HepG2 (cell line): ENCODE results near the gene S1PR2. TPM values are rescaled to one million over a fixed set of nuclear protein-coding genes. Genes with fewer than 3 reads are reported as not detected.

Experiments
- CCAR2 ChIP-seq: fragments of 200-400 bp; formaldehyde crosslinking; optimal IDR thresholded peaks from 2 replicates; pipeline ENCODE3; 2018; ENCODE audit warnings: low read depth, mild to moderate bottlenecking, low read length, moderate library complexity
- KAT7 ChIP-seq: IDR thresholded peaks from 2 replicates; pipeline ENCODE4 v1.6.1; 2018; ENCODE audit warnings: borderline replicate concordance, missing compliant biosample characterization
- MYPOP ChIP-seq: sonication (generic); formaldehyde crosslinking; IDR thresholded peaks from 2 replicates; pipeline ENCODE4 v1.8.1; 2023; ENCODE audit warnings: mild to moderate bottlenecking, moderate library complexity, missing genetic modification reagents
- NONO ChIP-seq, 2 experiments: fragments of 450-650 bp in 1 of 2; sonication (generic) in 1 of 2; formaldehyde crosslinking in 1 of 2; IDR thresholded peaks in 1 of 2; conservative IDR thresholded peaks in 1 of 2; 2 replicates each; pipeline versions ENCODE4 v1.6.1 to v1.8.0; 2017 to 2022; ENCODE audit warnings: mild to moderate bottlenecking in 1 of 2, missing genetic modification reagents in 1 of 2, moderate library complexity in 1 of 2
- SALL2 ChIP-seq: sonication (generic); formaldehyde crosslinking; IDR thresholded peaks from 2 replicates; pipeline ENCODE4 v1.8.1; 2023; ENCODE audit warnings: mild to moderate bottlenecking, missing genetic modification reagents, inconsistent platforms
- ZNF12 ChIP-seq: sonication (generic); formaldehyde crosslinking; IDR thresholded peaks from 2 replicates; pipeline ENCODE4 v1.5.0; 2020; ENCODE audit warnings: missing genetic modification reagents
- ZNF205 ChIP-seq: IDR thresholded peaks from 2 replicates; pipeline ENCODE4 v1.6.1; 2018; ENCODE audit warnings: missing biosample characterization, missing genetic modification reagents
- ZNF251 ChIP-seq: sonication (generic); formaldehyde crosslinking; IDR thresholded peaks from 2 replicates; pipeline ENCODE4 v1.9.0; 2021; ENCODE audit warnings: mild to moderate bottlenecking, missing genetic modification reagents
- ZNF414 ChIP-seq: sonication (generic); formaldehyde crosslinking; IDR thresholded peaks from 2 replicates; pipeline ENCODE4 v1.5.0; 2020; ENCODE audit warnings: missing genetic modification reagents
- polyA plus RNA-seq, 8 experiments: library from polyadenylated mRNA; depleted of rRNA in 3 of 8; stranded (reverse) in 7 of 8; unstranded in 1 of 8; fragments of >200 nt; fragmentation: Illumina TruSeq in 4 of 8; extraction: Trizol in 4 of 8; gene quantifications; 2 replicates each; pipeline versions ENCODE4 v1.2.1 to v1.2.3, GENCODE V29; 2011 to 2016; ENCODE audit warnings: low read depth in 4 of 8, missing spikeins in 1 of 8, mixed read lengths in 1 of 8; ENCODE audit not compliant: insufficient read depth in 1 of 8
- total RNA-seq, 5 experiments: library from RNA; depleted of rRNA; stranded (reverse); fragments of >200 nt; fragmentation: Illumina TruSeq; extraction: Trizol; gene quantifications; 2 replicates each; pipeline ENCODE4 v1.2.3, GENCODE V29; 2016; ENCODE audit warnings: low read depth in 1 of 5
- TF ChIP-seq, protein P1 (sequence below): sonication (generic); formaldehyde crosslinking; IDR thresholded peaks from 2 replicates; pipeline ENCODE4 v1.4.0; 2020; ENCODE audit warnings: mild to moderate bottlenecking, missing genetic modification reagents
- TF ChIP-seq, protein P2 (sequence below): conservative IDR thresholded peaks from 2 replicates; pipeline ENCODE4 v1.6.1; 2018; ENCODE audit warnings: missing genetic modification reagents

The S1PR2 gene
- total and polyA plus RNA-seq, 2 of the 13 experiments (the other 11 are each of a cell fraction or from before 2014, with no cell fraction given): 0.91 to 1.3 TPM

- TF ChIP-seq, protein P1, sequence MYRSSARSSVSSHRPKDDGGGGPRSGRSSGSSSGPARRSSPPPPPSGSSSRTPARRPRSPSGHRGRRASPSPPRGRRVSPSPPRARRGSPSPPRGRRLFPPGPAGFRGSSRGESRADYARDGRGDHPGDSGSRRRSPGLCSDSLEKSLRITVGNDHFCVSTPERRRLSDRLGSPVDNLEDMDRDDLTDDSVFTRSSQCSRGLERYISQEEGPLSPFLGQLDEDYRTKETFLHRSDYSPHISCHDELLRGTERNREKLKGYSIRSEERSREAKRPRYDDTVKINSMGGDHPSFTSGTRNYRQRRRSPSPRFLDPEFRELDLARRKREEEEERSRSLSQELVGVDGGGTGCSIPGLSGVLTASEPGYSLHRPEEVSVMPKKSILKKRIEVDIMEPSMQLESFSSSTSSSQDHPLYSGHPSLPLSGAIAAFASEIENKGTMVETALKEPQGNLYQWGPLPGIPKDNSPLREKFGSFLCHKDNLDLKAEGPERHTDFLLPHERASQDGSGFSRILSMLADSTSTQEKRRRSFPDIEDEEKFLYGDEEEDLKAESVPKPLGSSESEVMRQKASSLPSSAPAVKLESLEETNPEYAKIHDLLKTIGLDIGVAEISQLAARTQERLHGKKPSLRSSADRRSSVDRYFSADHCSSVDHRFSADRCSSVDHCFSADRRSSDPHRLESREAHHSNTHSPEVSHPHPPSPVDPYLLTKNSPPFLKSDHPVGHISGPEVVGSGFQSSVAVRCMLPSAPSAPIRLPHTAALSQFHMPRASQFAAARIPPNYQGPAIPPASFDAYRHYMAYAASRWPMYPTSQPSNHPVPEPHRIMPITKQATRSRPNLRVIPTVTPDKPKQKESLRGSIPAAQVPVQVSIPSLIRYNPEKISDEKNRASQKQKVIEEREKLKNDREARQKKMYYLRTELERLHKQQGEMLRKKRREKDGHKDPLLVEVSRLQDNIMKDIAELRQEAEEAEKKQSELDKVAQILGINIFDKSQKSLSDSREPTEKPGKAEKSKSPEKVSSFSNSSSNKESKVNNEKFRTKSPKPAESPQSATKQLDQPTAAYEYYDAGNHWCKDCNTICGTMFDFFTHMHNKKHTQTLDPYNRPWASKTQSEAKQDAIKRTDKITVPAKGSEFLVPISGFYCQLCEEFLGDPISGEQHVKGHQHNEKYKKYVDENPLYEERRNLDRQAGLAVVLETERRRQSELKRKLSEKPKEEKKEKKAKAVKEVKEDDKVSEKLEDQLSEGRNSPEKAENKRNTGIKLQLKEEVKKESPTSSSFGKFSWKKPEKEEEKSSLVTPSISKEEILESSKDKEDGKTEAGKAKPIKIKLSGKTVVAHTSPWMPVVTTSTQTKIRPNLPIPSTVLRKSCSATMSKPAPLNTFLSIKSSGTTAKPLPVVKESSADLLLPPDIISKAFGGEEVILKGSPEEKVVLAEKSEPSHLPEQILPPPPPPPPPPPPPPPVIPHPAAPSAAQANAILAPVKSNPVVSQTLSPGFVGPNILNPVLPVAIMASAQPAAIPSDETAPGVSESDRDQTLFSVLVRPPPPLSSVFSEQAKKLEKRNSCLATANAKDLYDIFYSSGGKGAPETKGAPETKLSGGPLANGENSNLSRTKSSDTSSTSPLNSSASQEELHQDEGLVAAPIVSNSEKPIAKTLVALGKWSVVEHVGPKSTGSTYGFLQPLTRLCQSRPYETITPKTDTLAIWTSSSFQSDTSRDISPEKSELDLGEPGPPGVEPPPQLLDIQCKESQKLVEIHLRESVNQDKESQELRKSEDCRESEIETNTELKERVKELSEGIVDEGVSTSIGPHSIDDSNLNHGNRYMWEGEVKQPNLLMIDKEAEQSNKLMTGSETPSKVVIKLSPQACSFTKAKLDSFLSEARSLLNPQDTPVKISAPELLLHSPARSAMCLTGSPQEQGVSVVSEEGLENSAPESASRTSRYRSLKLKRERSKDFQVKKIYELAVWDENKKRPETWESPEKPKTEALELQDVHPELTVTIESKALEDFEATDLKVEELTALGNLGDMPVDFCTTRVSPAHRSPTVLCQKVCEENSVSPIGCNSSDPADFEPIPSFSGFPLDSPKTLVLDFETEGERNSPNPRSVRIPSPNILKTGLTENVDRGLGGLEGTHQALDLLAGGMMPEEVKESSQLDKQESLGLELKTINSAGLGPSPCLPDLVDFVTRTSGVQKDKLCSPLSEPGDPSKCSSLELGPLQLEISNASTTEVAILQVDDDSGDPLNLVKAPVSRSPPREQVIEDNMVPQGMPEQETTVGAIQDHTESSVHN (CRISPR knock-in tag): 0 out of 2 replicates have a peak, but pooled peaks have one; percentile 59
- no peak for TF ChIP-seq NONO (IDR thresholded peaks at IDR 0.05)
- no peak for TF ChIP-seq NONO (CRISPR knock-in tag; conservative IDR thresholded peaks at IDR 0.05)
- TF ChIP-seq ZNF205: no peak
- TF ChIP-seq ZNF414 (CRISPR knock-in tag): no peak
- no peak; the same call in 1 of the 2 replicates for TF ChIP-seq SALL2
- TF ChIP-seq KAT7 (CRISPR knock-in tag): no peak
- TF ChIP-seq ZNF251: 0 out of 2 replicates have a peak, but pooled peaks have one; percentile 67
- 0 out of 2 replicates have a peak, but pooled peaks have one; percentile 16 for TF ChIP-seq MYPOP
- TF ChIP-seq, protein P2, sequence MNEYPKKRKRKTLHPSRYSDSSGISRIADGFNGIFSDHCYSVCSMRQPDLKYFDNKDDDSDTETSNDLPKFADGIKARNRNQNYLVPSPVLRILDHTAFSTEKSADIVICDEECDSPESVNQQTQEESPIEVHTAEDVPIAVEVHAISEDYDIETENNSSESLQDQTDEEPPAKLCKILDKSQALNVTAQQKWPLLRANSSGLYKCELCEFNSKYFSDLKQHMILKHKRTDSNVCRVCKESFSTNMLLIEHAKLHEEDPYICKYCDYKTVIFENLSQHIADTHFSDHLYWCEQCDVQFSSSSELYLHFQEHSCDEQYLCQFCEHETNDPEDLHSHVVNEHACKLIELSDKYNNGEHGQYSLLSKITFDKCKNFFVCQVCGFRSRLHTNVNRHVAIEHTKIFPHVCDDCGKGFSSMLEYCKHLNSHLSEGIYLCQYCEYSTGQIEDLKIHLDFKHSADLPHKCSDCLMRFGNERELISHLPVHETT: no peak
- no peak for TF ChIP-seq CCAR2
- peak; percentile 3; the same call in 1 of the 2 replicates for TF ChIP-seq ZNF12 (CRISPR knock-in tag)
- TF ChIP-seq, all 625 proteins: peak for 18
Measured at GRCh38 chr19:10195199-10195519, 36.0 kb downstream of the S1PR2 start (continued).
